Inflammatory macrophage treated with lipopolysaccharide for 4 hours (primary cell): ENCODE results near the gene LRMDA.

Experiments used
- DNase-seq: peaks from one replicate; pipeline ENCODE4 v3.0.0-alpha.2; 2020

Gene LRMDA

GRCh38 chr10:76257816-76258215, 826.4 kb downstream of the LRMDA start:
- no peak for DNase-seq

GRCh38 chr10:76265441-76266113, 834.2 kb downstream of the LRMDA start:
- DNase-seq, result no peak

DNA sequence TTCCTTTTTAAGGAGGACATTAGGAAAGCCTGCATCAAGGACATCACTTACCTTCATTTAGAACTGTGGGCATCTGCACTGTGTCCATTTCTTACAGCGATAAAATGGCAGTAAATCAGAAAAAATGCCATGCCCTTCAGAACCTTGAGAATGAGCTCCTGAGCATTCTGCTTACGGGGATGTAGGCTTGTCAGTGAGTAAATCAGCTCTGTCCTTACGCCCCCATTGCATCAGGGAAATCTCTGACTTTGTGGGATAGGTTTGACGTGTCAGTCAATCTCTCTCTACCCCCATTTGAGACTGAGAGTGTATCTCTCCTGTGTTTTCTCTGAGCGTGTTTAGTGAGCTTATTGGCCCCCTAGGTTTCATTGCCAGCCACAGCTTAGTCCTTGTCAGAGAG, 837.1 kb downstream of the LRMDA start:
- DNase-seq, result no peak

GRCh38 chr10:76268954-76269353, 837.5 kb downstream of the LRMDA start:
- DNase-seq, result no peak

- no peak for DNase-seq
These were observed 839.0 kb downstream of the LRMDA start for GRCh38 chr10:76270464-76270863.

GRCh38 chr10:76274933-76275332, 843.5 kb downstream of the LRMDA start:
- no peak for DNase-seq

DNA sequence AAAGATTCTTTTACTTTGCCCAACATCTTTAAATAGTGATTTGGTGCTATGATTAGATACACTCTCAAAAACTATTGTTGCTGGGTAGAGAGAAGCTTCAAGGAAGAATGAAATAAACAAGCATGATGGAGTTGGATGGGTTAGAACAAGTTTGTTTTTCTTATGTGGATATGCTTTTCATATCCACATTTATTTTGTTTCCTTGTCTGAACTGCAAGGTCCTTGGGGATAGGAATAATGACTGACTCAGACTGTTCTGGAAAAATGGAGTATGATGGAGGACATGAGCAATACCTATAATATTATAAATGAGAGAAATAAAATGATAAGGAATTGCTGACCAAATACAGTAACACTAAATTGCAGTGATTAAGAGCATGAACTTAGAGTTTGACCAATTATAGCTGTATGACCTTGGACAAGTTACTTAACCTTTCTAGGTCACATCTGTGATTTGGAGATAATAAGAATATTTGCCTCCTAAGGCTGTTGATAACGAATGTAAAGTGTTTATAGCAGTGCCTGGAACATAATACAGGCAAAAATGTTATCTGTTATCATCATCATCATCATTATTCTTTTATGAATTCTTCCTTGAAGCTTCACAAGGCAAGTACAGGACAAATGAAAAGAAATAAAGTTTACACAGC, 847.5 kb downstream of the LRMDA start:
- DNase-seq, result no peak

GRCh38 chr10:76281659-76282058, 850.2 kb downstream of the LRMDA start:
- no peak for DNase-seq

GRCh38 chr10:76282061-76283025, 850.9 kb downstream of the LRMDA start:
- no peak for DNase-seq

DNA sequence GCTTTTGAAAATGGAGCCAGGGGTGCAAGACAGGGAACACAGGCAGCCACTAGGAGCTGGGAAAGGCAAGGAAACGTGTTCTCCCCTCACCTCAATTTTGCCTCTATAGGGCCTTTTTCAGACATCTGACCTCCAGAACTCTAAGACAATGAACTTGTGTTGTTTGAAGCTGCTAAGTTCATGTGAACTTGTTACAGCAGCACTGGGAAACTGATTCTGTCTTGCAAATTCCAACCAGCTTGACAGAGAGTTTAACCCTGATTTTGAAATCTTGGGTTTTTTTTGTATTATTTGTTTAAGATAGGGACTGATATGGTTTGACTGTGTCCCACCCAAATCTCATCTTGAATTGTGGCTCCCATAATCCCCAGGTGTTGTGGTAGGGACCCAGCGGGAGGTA, 852.9 kb downstream of the LRMDA start:
- no peak for DNase-seq

- no peak for DNase-seq
These were observed 853.6 kb downstream of the LRMDA start for GRCh38 chr10:76285012-76285411.

DNA sequence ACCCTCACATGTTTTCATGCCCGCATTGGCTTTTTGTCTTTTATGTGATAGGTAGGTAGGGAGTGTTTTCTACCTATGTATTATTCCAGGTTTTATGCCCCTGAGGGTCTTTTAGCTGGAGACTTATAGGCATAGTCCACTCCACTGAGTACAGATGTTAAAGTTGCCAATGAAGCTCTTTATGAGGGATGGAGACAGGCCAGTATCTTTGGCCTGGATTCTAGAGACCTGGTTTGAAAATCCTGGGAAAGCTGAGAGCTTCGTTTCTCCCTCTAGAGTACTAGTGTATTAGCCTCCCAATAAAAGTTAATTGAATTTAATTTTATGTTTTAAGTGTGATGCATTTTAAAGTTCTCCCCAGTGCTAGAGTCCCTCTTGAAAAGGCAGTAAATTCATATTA, 854.1 kb downstream of the LRMDA start:
- no peak for DNase-seq

DNA sequence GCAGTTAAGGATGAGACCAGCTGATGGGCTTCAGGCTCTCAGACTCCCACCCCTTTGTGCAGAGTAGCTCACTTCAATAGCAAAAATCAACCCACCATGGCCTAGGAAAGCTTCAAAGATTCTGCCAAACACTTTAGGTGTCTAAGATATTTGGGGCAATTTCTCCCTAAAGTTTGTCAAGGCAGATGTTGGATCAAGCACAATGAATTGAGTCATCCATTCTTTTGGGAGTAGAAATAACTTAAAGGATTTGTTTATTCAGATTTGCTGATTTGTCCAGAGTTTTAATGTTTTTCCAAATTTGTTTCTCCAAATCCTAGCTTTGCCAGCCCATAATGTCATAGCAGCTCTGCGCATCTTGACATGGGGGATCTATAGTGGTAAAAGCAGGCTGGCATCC, 855.1 kb downstream of the LRMDA start:
- DNase-seq, result no peak

DNA sequence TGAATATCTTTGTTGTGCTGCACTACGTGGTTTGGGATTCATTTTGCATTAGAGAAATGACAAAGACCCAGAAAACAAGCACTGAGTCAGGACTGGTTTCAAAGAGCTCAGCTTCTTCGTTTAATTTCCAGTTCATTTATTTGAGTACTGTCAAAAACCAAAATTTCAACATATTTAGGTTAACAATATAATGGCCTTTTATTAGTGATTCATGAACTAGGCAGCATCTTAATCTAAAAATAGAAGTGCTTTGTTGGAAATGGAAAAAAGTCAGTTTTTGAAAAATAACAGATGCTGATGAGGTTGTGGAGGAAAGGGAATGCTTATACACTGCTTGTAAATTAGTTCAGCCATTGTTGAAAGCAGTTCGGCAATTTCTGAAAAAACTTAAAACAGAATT, 856.4 kb downstream of the LRMDA start:
- DNase-seq, result no peak

- DNase-seq, result no peak
These were observed 859.8 kb downstream of the LRMDA start for GRCh38 chr10:76291175-76291574.

GRCh38 chr10:76291885-76292284, 860.5 kb downstream of the LRMDA start:
- DNase-seq, result no peak

- no peak for DNase-seq
These were observed 865.5 kb downstream of the LRMDA start for GRCh38 chr10:76296957-76297356.

- no peak for DNase-seq
These were observed 865.9 kb downstream of the LRMDA start for GRCh38 chr10:76297358-76297757.

DNA sequence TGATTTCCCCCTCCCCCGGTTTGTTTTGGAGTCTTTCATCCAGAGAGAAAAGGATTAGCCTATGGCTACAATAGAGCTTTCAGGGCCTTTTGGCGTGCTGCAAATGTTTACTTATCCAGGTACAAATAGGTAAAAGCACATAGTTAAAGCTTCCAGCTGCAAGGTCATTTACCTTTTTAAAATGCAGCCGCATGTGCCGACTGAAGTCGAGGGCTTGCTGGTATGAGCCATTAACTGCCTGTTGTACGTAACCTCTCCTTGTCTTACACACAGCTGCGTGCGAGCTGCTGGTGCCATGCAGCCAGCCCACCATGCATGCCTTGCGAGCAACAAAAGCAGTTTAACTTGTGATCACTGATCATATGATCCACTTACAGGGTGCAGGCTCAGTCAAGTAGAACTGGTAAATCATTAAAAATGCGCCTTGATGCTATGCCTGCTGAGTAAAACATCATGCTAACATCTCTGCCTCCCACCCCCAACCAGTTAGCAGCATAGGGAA, 866.4 kb downstream of the LRMDA start:
- no peak for DNase-seq

- DNase-seq, result no peak
These were observed 866.9 kb downstream of the LRMDA start for GRCh38 chr10:76298329-76298728.

- no peak for DNase-seq
These were observed 868.1 kb downstream of the LRMDA start for GRCh38 chr10:76299501-76299900.

DNA sequence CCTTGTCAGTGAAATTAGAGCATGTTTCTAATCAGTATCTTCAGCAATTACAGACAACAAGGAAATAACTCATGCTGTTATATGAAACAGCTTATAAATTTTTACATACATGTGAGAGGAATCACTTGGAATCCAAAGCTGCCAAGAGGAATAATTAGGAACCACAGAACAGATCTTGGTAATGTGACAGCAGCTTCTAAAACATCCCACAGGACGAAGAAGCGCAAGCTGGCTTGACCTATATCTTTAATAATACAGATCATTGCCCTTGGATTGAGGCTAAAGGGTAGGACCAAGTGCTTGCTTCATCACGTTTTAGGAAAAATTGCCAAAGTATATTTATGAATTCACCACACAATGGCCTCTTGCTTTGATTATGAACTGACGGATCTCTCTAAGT, 869.8 kb downstream of the LRMDA start:
- DNase-seq, result no peak

DNA sequence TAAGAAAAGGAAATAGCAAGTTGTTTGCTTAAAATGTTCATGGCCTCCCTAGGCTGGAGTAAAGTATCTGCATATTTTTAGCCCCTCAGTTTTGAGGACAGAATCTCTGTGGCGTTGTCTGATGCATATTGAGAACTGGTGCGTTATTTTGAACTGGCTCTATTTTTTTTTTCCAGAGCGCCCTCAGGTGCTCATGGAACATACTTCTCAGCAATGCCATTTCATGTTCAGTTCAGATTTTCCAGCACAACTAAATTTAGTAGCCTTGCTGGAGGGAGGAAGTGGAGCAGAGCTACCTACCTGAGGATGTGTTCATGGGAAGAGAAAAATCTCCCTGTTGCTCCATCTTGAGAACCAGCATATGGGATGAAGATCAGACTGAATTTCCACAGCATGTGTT, 870.5 kb downstream of the LRMDA start:
- DNase-seq, result no peak

DNA sequence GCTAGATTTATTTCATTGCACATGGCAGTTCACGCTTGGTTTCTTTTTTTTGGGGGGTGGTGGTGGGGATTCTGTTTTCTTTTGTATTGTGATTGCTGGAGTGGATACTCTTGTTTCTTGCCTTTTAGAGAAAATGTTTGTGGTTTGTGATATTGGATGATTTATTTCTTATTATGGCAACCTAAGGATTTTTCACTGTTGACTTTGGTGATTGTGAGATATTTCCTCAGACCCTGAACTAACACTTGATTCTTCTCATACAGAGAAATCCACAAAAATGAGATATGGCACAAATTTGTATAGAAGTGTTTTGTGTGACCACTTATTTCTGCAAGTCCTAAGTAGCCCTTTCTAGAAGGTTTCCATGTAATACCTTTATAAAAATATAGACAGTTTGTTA, 871.1 kb downstream of the LRMDA start:
- no peak for DNase-seq
